ENCODE data around the gene ADRA2C. TPM values are rescaled to one million over a fixed set of nuclear protein-coding genes. Genes with fewer than 3 reads are reported as not detected.

Gene ADRA2C
- total RNA-seq, 1 experiment from 2014 or later: 8.6 TPM

GRCh38 chr4:3801931-3802550 is 35.9 kb downstream of the ADRA2C start:
- Histone ChIP-seq H4K91ac (ENCODE audit: insufficient read length, low read depth, low read length) (no peak overlapping the region), H2BK12ac (ENCODE audit: insufficient read length, low read depth, low read length) (no peak overlapping the region), H2BK20ac (ENCODE audit: low read depth, low read length, poor library complexity, severe bottlenecking) (no peak overlapping the region), H3K79me1 (ENCODE audit: insufficient read depth, low read depth, low read length, poor library complexity, severe bottlenecking) (no peaks in the 10 kb centered on the region), H3K4ac (ENCODE audit: low read depth, low read length) (no peak overlapping the region), H4K8ac (replicated peaks; ENCODE audit: insufficient read length, low read depth, low read length) (no peak overlapping the region), H3K14ac (ENCODE audit: insufficient read depth, low read length) (no peak overlapping the region; the same call in 1 of the 2 replicates), H3K27ac (ENCODE audit: insufficient read length, low read depth, low read length) (no peak overlapping the region), H4K20me1 (ENCODE audit: control insufficient read depth, insufficient read depth, insufficient read length) (no peaks in the 10 kb centered on the region), H2BK120ac (ENCODE audit: low read depth, low read length, poor library complexity, severe bottlenecking) (no peak overlapping the region), H2AFZ (ENCODE audit: low read length) (no peak overlapping the region), H2BK15ac (ENCODE audit: low read depth, low read length) (no peak overlapping the region), H2AK5ac (ENCODE audit: insufficient read length, low read length) (no peak overlapping the region), H3K56ac (ENCODE audit: insufficient read length, low read depth, low read length) (no peak overlapping the region), H3K23ac (ENCODE audit: insufficient read length, low read depth, low read length) (no peak overlapping the region), H3T11ph (ENCODE audit: low read length) (no peak overlapping the region), H3K18ac (ENCODE audit: insufficient read length, low read depth, low read length) (no peak overlapping the region), H3K9ac (ENCODE audit: extremely low read depth, insufficient read length, low read length) (no peak overlapping the region), H3K9me3 (ENCODE audit: control insufficient read depth, low read depth, low read length) (no peaks in the 10 kb centered on the region), H3K4me1 (ENCODE audit: insufficient read depth, low read length) (peaks cover 8% of the 10 kb centered on the region; the same call in 1 of the 2 replicates), H2BK5ac (ENCODE audit: insufficient read length, low read length) (no peak overlapping the region), H3K27me3 (ENCODE audit: insufficient read depth, low read length) (no peaks in the 10 kb centered on the region), H4K5ac (ENCODE audit: insufficient read length, low read depth, low read length) (no peak overlapping the region), H3K79me2 (ENCODE audit: insufficient read depth, low read length) (no peaks in the 10 kb centered on the region), H3K23me2 (ENCODE audit: insufficient read length, low read depth, low read length, poor library complexity, severe bottlenecking) (no peaks in the 10 kb centered on the region), H3K4me2 (ENCODE audit: insufficient read depth, insufficient read length, low read length) (no peak overlapping the region)
- Mint-ChIP-seq H3K27ac (peak overlapping the region in 1 of 3 experiments; percentile 74; a peak in 1 of 7 replicates), H3K4me3 (no peak overlapping the region), H3K4me1 (peaks cover 30 to 46% of the 10 kb centered on the region in 2 experiments), H3K36me3 (ENCODE audit: insufficient read depth in 1 of 3, low read depth in 3 of 3) (no peaks in the 10 kb centered on the region; a peak in 1 of 7 replicates), H3K9me3 (peaks cover 2 to 3% of the 10 kb centered on the region in 2 experiments; a peak in 3 of 5 replicates), H3K27me3 (ENCODE audit: low read depth) (peaks cover 17% of the 10 kb centered on the region)
- DNase-seq: no peak
- no CpG with 5 or more reads among the region's 15 CpGs for WGBS (ENCODE audit: extremely low coverage, insufficient read length, low lambda C conversion rate)
- no peak for TF ChIP-seq CTCF (conservative IDR thresholded peaks at IDR 0.05)

Measured in H9 (cell line).